ENCODE measurements around the gene MYEF2.
A peak's percentile ranks its signal among the peaks of the same experiment; 100 is the strongest.

The MYEF2 gene

GRCh38 chr15:48190932-48191573 lies 13.0 kb upstream of the MYEF2 start:
- Histone ChIP-seq H2BK12ac (ENCODE audit: low read length) (no peak overlapping the region), H3K23ac (ENCODE audit: low read depth, low read length, poor library complexity) (no peak overlapping the region), H3K14ac (ENCODE audit: low read length) (no peak overlapping the region), H4K8ac (ENCODE audit: low read depth, low read length) (no peak overlapping the region), H3K4me1 (ENCODE audit: control insufficient read depth in 2 of 2, insufficient read depth in 1 of 2, low read depth in 1 of 2, low read length in 2 of 2) (peaks cover 4 to 8% of the 10 kb centered on the region in 2 donors), H3K27me3 (ENCODE audit: control insufficient read depth in 3 of 3, insufficient read depth in 3 of 3, low read depth in 1 of 3, low read length in 3 of 3) (peaks cover 0 to 13% (median 10%) of the 10 kb centered on the region in 3 experiments), H3K36me3 (replicated peaks in 1 of 2; ENCODE audit: control insufficient read depth in 2 of 2, insufficient read depth in 2 of 2, low read length in 2 of 2) (no peaks in the 10 kb centered on the region), H2BK15ac (ENCODE audit: low read length) (no peak overlapping the region), H2AFZ (ENCODE audit: low read length) (peak overlapping the region; percentile 39), H3K9me3 (replicated peaks in 1 of 2; ENCODE audit: control insufficient read depth in 2 of 2, insufficient read depth in 1 of 2, low read depth in 1 of 2, low read length in 2 of 2) (no peaks in the 10 kb centered on the region), H3K4me2 (ENCODE audit: insufficient read depth, low read length, poor library complexity, severe bottlenecking) (peak overlapping the region; percentile 41), H3K27ac (replicated peaks; ENCODE audit: low read length) (no peak overlapping the region), H2BK120ac (ENCODE audit: low read depth, low read length) (no peak overlapping the region), H2AK5ac (ENCODE audit: low read depth, low read length) (no peak overlapping the region), H3K4ac (ENCODE audit: low read length) (no peak overlapping the region), H2BK5ac (ENCODE audit: low read length) (no peak overlapping the region), H3K18ac (ENCODE audit: low read length) (no peak overlapping the region), H3K9ac (ENCODE audit: low read depth, low read length, poor library complexity) (no peak overlapping the region), H4K91ac (ENCODE audit: low read depth, low read length, poor library complexity) (no peak overlapping the region), H3K79me1 (ENCODE audit: low read depth, low read length) (no peaks in the 10 kb centered on the region), H3K4me3 (ENCODE audit: low read length in 2 of 2) (peak overlapping the region; percentile 7 to 53)
- no CpG with 5 or more reads among the region's 15 CpGs for WGBS, 2 donors (ENCODE audit: extremely low coverage in 2 of 2, insufficient read length in 2 of 2, insufficient replicate concordance in 1 of 2)
- peak; percentile 89 for DNase-seq (ENCODE audit: low spot score)

- H3K18ac ChIP-seq (ENCODE audit: low read length), result no peak overlapping the region
- H2BK120ac ChIP-seq (ENCODE audit: low read depth, low read length), result no peak overlapping the region
- no peak overlapping the region for H2AFZ ChIP-seq (ENCODE audit: low read length)
- H3K9me3 ChIP-seq (replicated peaks in 1 of 2; ENCODE audit: control insufficient read depth in 2 of 2, insufficient read depth in 1 of 2, low read depth in 1 of 2, low read length in 2 of 2), result peaks cover 0 to under 1% of the 10 kb centered on the region in 2 donors
- H4K91ac ChIP-seq (ENCODE audit: low read depth, low read length, poor library complexity), result no peak overlapping the region
- H3K79me1 ChIP-seq (ENCODE audit: low read depth, low read length), result no peaks in the 10 kb centered on the region
- H3K9ac ChIP-seq (ENCODE audit: low read depth, low read length, poor library complexity), result no peak overlapping the region
- H3K36me3 ChIP-seq (replicated peaks in 1 of 2; ENCODE audit: control insufficient read depth in 2 of 2, insufficient read depth in 2 of 2, low read length in 2 of 2), result no peaks in the 10 kb centered on the region
- H3K4me1 ChIP-seq (ENCODE audit: control insufficient read depth in 2 of 2, insufficient read depth in 1 of 2, low read depth in 1 of 2, low read length in 2 of 2), result peaks cover 0 to 3% of the 10 kb centered on the region in 2 donors
- H3K27ac ChIP-seq (replicated peaks; ENCODE audit: low read length), result no peak overlapping the region
- no peak for DNase-seq (ENCODE audit: low spot score)
- WGBS, 2 donors (ENCODE audit: extremely low coverage in 2 of 2, insufficient read length in 2 of 2, insufficient replicate concordance in 1 of 2), result no CpG with 5 or more reads among the region's 3 CpGs
- no peak overlapping the region for H3K4me3 ChIP-seq (ENCODE audit: low read length in 2 of 2)
- no peak overlapping the region for H2BK15ac ChIP-seq (ENCODE audit: low read length)
- H3K4me2 ChIP-seq (ENCODE audit: insufficient read depth, low read length, poor library complexity, severe bottlenecking), result no peak overlapping the region
- H3K4ac ChIP-seq (ENCODE audit: low read length), result no peak overlapping the region
- no peak overlapping the region for H3K23ac ChIP-seq (ENCODE audit: low read depth, low read length, poor library complexity)
- no peak overlapping the region for H4K8ac ChIP-seq (ENCODE audit: low read depth, low read length)
- H3K14ac ChIP-seq (ENCODE audit: low read length), result no peak overlapping the region
- H2BK5ac ChIP-seq (ENCODE audit: low read length), result no peak overlapping the region
- peaks cover 0 to 2% (median 0%) of the 10 kb centered on the region in 3 experiments for H3K27me3 ChIP-seq (ENCODE audit: control insufficient read depth in 3 of 3, insufficient read depth in 3 of 3, low read depth in 1 of 3, low read length in 3 of 3)
- no peak overlapping the region for H2BK12ac ChIP-seq (ENCODE audit: low read length)
- no peak overlapping the region for H2AK5ac ChIP-seq (ENCODE audit: low read depth, low read length)
Observed at GRCh38 chr15:48186271-48186670, 8.2 kb upstream of the MYEF2 start.

GRCh38 chr15:48185529-48185928 lies 7.4 kb upstream of the MYEF2 start:
- Histone ChIP-seq H3K27me3 (ENCODE audit: control insufficient read depth in 3 of 3, insufficient read depth in 3 of 3, low read depth in 1 of 3, low read length in 3 of 3) (no peaks in the 10 kb centered on the region), H3K14ac (ENCODE audit: low read length) (no peak overlapping the region), H3K36me3 (replicated peaks in 1 of 2; ENCODE audit: control insufficient read depth in 2 of 2, insufficient read depth in 2 of 2, low read length in 2 of 2) (no peaks in the 10 kb centered on the region), H2BK12ac (ENCODE audit: low read length) (no peak overlapping the region), H3K4me1 (ENCODE audit: control insufficient read depth in 2 of 2, insufficient read depth in 1 of 2, low read depth in 1 of 2, low read length in 2 of 2) (no peaks in the 10 kb centered on the region), H2AK5ac (ENCODE audit: low read depth, low read length) (no peak overlapping the region), H3K4me2 (ENCODE audit: insufficient read depth, low read length, poor library complexity, severe bottlenecking) (no peak overlapping the region), H2AFZ (ENCODE audit: low read length) (no peak overlapping the region), H3K23ac (ENCODE audit: low read depth, low read length, poor library complexity) (no peak overlapping the region), H2BK15ac (ENCODE audit: low read length) (no peak overlapping the region), H3K9me3 (replicated peaks in 1 of 2; ENCODE audit: control insufficient read depth in 2 of 2, insufficient read depth in 1 of 2, low read depth in 1 of 2, low read length in 2 of 2) (peaks cover 0 to 2% of the 10 kb centered on the region in 2 donors), H4K8ac (ENCODE audit: low read depth, low read length) (no peak overlapping the region), H2BK120ac (ENCODE audit: low read depth, low read length) (no peak overlapping the region), H3K9ac (ENCODE audit: low read depth, low read length, poor library complexity) (no peak overlapping the region), H3K4me3 (ENCODE audit: low read length in 2 of 2) (no peak overlapping the region), H3K18ac (ENCODE audit: low read length) (no peak overlapping the region), H3K4ac (ENCODE audit: low read length) (no peak overlapping the region), H3K27ac (replicated peaks; ENCODE audit: low read length) (no peak overlapping the region), H4K91ac (ENCODE audit: low read depth, low read length, poor library complexity) (no peak overlapping the region), H2BK5ac (ENCODE audit: low read length) (no peak overlapping the region), H3K79me1 (ENCODE audit: low read depth, low read length) (no peaks in the 10 kb centered on the region)
- DNase-seq (ENCODE audit: low spot score), result no peak
- WGBS, 2 donors (ENCODE audit: extremely low coverage in 2 of 2, insufficient read length in 2 of 2, insufficient replicate concordance in 1 of 2), result no CpG with 5 or more reads among the region's 3 CpGs

- Histone ChIP-seq H3K36me3 (replicated peaks in 1 of 2; ENCODE audit: control insufficient read depth in 2 of 2, insufficient read depth in 2 of 2, low read length in 2 of 2) (no peaks in the 10 kb centered on the region), H3K23ac (ENCODE audit: low read depth, low read length, poor library complexity) (no peak overlapping the region), H4K91ac (ENCODE audit: low read depth, low read length, poor library complexity) (no peak overlapping the region), H2BK120ac (ENCODE audit: low read depth, low read length) (no peak overlapping the region), H3K4me2 (ENCODE audit: insufficient read depth, low read length, poor library complexity, severe bottlenecking) (no peak overlapping the region), H4K8ac (ENCODE audit: low read depth, low read length) (no peak overlapping the region), H3K4me1 (ENCODE audit: control insufficient read depth in 2 of 2, insufficient read depth in 1 of 2, low read depth in 1 of 2, low read length in 2 of 2) (peaks cover 0 to 4% of the 10 kb centered on the region in 2 donors), H3K4ac (ENCODE audit: low read length) (no peak overlapping the region), H3K27me3 (ENCODE audit: control insufficient read depth in 3 of 3, insufficient read depth in 3 of 3, low read depth in 1 of 3, low read length in 3 of 3) (no peaks in the 10 kb centered on the region), H2BK12ac (ENCODE audit: low read length) (no peak overlapping the region), H3K9ac (ENCODE audit: low read depth, low read length, poor library complexity) (no peak overlapping the region), H2AFZ (ENCODE audit: low read length) (no peak overlapping the region), H3K18ac (ENCODE audit: low read length) (no peak overlapping the region), H3K27ac (replicated peaks; ENCODE audit: low read length) (no peak overlapping the region), H3K14ac (ENCODE audit: low read length) (no peak overlapping the region), H2AK5ac (ENCODE audit: low read depth, low read length) (no peak overlapping the region), H3K4me3 (ENCODE audit: low read length in 2 of 2) (no peak overlapping the region), H3K9me3 (replicated peaks in 1 of 2; ENCODE audit: control insufficient read depth in 2 of 2, insufficient read depth in 1 of 2, low read depth in 1 of 2, low read length in 2 of 2) (peaks cover 0 to 2% of the 10 kb centered on the region in 2 donors), H2BK5ac (ENCODE audit: low read length) (no peak overlapping the region), H2BK15ac (ENCODE audit: low read length) (no peak overlapping the region), H3K79me1 (ENCODE audit: low read depth, low read length) (peaks cover 3% of the 10 kb centered on the region)
- WGBS, 2 donors (ENCODE audit: extremely low coverage in 2 of 2, insufficient read length in 2 of 2, insufficient replicate concordance in 1 of 2), result no CpG with 5 or more reads among the region's 2 CpGs
- no peak for DNase-seq (ENCODE audit: low spot score)
Observed at GRCh38 chr15:48182749-48183148, 4.7 kb upstream of the MYEF2 start.

Measured in neuronal stem cell (in vitro differentiated cells).